Immature natural killer cell (primary cell): ENCODE data around the gene TUBB3. TPM values are rescaled to one million over a fixed set of nuclear protein-coding genes. Genes with fewer than 3 reads are reported as not detected.

ENCODE experiments used
- DNase-seq, 3 donors: peaks; one replicate each; pipeline ENCODE4 v3.0.0; 2022; ENCODE audit warnings: mixed read lengths in 1 of 3
- H3K27ac Mint-ChIP-seq, 6 donors: one replicate each; pipeline ENCODE4 v1.8.0; 2020; ENCODE audit warnings: mixed read lengths in 6 of 6, mild to moderate bottlenecking in 5 of 6, inconsistent platforms in 4 of 6, moderate library complexity in 3 of 6
- H3K27me3 Mint-ChIP-seq, 3 donors: one replicate each; pipeline ENCODE4 v1.8.0; 2020 to 2021; ENCODE audit warnings: low read depth in 3 of 3, mild to moderate bottlenecking in 3 of 3, mixed read lengths in 3 of 3, moderate library complexity in 3 of 3, inconsistent platforms in 1 of 3
- H3K36me3 Mint-ChIP-seq, 3 donors: one replicate each; pipeline ENCODE4 v1.8.0; 2020; ENCODE audit warnings: mixed read lengths in 3 of 3, inconsistent platforms in 2 of 3, mild to moderate bottlenecking in 2 of 3
- H3K4me1 Mint-ChIP-seq, 2 donors: one replicate each; pipeline ENCODE4 v1.8.0; 2020; ENCODE audit warnings: inconsistent platforms in 2 of 2, mild to moderate bottlenecking in 2 of 2, mixed read lengths in 2 of 2, moderate library complexity in 1 of 2
- H3K4me3 Mint-ChIP-seq, 5 donors: one replicate each; pipeline ENCODE4 v1.8.0; 2020; ENCODE audit warnings: mild to moderate bottlenecking in 5 of 5, mixed read lengths in 5 of 5, inconsistent platforms in 3 of 5, moderate library complexity in 3 of 5
- H3K9me3 Mint-ChIP-seq, 6 donors: one replicate each; pipeline ENCODE4 v1.8.0; 2020; ENCODE audit warnings: mild to moderate bottlenecking in 6 of 6, mixed read lengths in 6 of 6, inconsistent platforms in 4 of 6, moderate library complexity in 3 of 6
- polyA plus RNA-seq, 3 donors: library from polyadenylated mRNA; unstranded; fragments of 300-500 nt; fragmentation: Illumina TruSeq; gene quantifications; one replicate each; pipeline ENCODE4 v1.2.3, GENCODE V29; 2021

TUBB3 gene
- polyA plus RNA-seq, 3 donors from 2014 or later = not detected

DNA sequence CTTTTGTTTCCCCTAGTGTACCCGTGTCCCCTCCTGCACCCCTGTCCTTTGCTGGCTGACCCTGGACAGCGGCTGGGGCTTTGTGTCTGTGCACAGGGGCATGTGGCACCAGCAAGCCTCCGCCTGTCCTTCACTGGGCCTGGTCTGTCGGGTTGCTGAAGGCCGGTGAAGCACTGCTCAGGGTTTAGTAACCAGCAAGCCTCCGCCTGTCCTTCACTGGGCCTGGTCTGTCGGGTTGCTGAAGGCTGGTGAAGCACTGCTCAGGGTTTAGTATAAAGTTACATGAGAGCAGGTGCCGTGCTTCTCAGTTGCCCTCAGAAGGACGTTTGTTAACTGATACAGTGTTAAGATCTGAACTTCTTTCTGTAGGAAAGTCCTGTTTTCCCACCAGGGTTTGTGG lies 59.2 kb downstream of the TUBB3 start:
- peaks cover 16 to 41% (median 26%) of the 10 kb centered on the region in 3 donors for H3K36me3 Mint-ChIP-seq
- no peak for DNase-seq
- peaks cover 0 to 2% (median 0%) of the 10 kb centered on the region in 3 donors for H3K27me3 Mint-ChIP-seq
- no peak overlapping the region for H3K4me3 Mint-ChIP-seq
- H3K9me3 Mint-ChIP-seq = no peaks in the 10 kb centered on the region
- no peak overlapping the region for H3K27ac Mint-ChIP-seq
- peaks cover 0 to 3% of the 10 kb centered on the region in 2 donors for H3K4me1 Mint-ChIP-seq

DNA sequence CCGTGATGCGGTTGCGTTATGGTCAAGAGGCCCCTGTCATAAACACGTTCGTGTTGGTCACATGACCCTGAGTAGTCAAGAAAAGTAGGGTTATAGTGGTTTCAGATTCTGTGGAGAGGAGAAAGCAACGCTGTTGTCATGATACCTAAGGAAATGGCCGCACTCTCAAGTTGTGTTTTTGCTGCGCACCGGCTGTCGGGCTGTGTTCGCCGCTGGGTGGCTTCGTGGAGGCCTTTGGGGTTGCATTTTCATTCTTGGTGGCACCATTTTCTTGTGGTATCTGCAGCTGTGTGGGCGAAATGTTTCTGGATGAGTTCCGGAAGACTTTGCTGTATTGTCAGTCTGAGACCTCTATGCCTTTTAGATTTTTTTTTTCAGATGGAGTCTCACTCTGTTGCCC lies 60.4 kb downstream of the TUBB3 start:
- no peaks in the 10 kb centered on the region for H3K4me1 Mint-ChIP-seq
- H3K4me3 Mint-ChIP-seq = no peak overlapping the region
- H3K27ac Mint-ChIP-seq = no peak overlapping the region
- peaks cover 0 to 2% (median 0%) of the 10 kb centered on the region in 3 donors for H3K27me3 Mint-ChIP-seq
- H3K9me3 Mint-ChIP-seq = no peaks in the 10 kb centered on the region
- peaks cover 16 to 43% (median 26%) of the 10 kb centered on the region in 3 donors for H3K36me3 Mint-ChIP-seq
- no peak for DNase-seq

DNA sequence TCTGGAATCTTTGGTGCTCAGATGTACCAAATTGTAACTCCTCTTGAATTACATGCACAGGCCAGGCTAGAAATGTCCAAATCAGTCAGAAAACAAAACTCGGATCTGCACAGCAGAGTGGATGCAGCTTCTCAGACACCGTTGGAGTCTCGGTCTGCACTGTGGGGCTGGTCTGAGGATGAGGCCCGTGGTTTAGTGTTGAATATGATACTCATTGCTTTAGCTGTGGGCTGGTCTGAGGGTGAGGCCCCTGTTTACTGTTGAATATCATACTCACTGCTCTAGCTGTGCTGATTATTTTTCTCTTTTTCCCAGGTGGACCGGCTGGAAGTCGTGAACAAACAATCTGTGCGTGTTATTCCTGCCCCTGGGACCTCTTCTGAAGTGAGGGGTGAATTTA lies 61.1 kb downstream of the TUBB3 start:
- no peak for DNase-seq
- Mint-ChIP-seq H3K36me3 (peaks cover 16 to 41% (median 23%) of the 10 kb centered on the region in 3 donors), H3K27me3 (peaks cover 0 to 2% (median 0%) of the 10 kb centered on the region in 3 donors)

DNA sequence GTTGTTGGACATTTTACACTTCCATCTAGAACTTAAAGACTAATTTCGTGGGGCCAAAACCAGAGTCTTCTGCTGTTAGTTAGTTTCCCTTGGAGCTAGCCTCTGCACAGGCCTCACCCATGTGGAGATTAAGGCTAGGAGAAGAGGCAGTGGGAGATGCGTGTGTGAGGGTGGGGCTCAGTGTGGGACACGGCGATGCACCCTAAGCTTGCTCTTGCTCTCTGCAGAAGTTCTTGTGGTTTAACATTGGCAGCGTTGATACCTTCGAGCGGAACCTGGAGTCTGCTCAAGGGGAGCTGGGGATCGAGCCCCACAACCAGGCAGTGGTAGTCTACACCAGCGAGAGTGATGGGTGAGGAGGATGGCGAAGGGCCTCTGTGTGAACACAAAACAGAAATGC lies 62.1 kb downstream of the TUBB3 start:
- H3K4me3 Mint-ChIP-seq = no peak overlapping the region
- no peaks in the 10 kb centered on the region for H3K4me1 Mint-ChIP-seq
- DNase-seq = no peak
- H3K27me3 Mint-ChIP-seq = peaks cover 0 to under 1% (median 0%) of the 10 kb centered on the region in 3 donors
- no peaks in the 10 kb centered on the region for H3K9me3 Mint-ChIP-seq
- H3K27ac Mint-ChIP-seq = no peak overlapping the region
- H3K36me3 Mint-ChIP-seq = peaks cover 16 to 37% (median 23%) of the 10 kb centered on the region in 3 donors

More for the DNA sequence above, 61.1 kb downstream of the TUBB3 start:
- Mint-ChIP-seq H3K4me1 (no peaks in the 10 kb centered on the region), H3K27ac (no peak overlapping the region), H3K4me3 (no peak overlapping the region), H3K9me3 (no peaks in the 10 kb centered on the region)

Other genes starting within 250 kb of the TUBB3 start
- 10 to 100 TPM; 28.0 to 42.7 (median 35.2) TPM for gene CDK10, start 236.7 kb upstream of the TUBB3 start, polyA plus RNA-seq
- 10 to 100 TPM in 2 of 3 donors, 1 to 10 TPM in 1; 4.7 to 14.5 (median 13.4) TPM for gene SPATA2L, start 221.6 kb upstream of the TUBB3 start, polyA plus RNA-seq
- 1 to 10 TPM in 1 of 3 donors, under 1 TPM in 2; 0.65 to 1.3 (median 0.96) TPM for gene VPS9D1, start 202.4 kb upstream of the TUBB3 start, polyA plus RNA-seq
- gene ZNF276, start 201.8 kb upstream of the TUBB3 start, polyA plus RNA-seq = 10 to 100 TPM; 20.6 to 91.6 (median 30.0) TPM
- gene FANCA, start 106.7 kb upstream of the TUBB3 start, polyA plus RNA-seq = 10 to 100 TPM in 2 of 3 donors, 1 to 10 TPM in 1; 8.7 to 21.6 (median 10.9) TPM
- 1 to 10 TPM; 1.0 to 1.3 (median 1.3) TPM for gene SPIRE2, start 94.9 kb upstream of the TUBB3 start, polyA plus RNA-seq
- gene TCF25, start 49.8 kb upstream of the TUBB3 start, polyA plus RNA-seq = 100 to 1,000 TPM in 2 of 3 donors, 10 to 100 TPM in 1; 98.1 to 249 (median 131) TPM
- gene MC1R, start 4.5 kb upstream of the TUBB3 start, polyA plus RNA-seq = 1 to 10 TPM in 1 of 3 donors, under 1 TPM in 1, not detected in 1; 0.34 to 1.1 TPM
- gene DEF8, start 25.4 kb downstream of the TUBB3 start, polyA plus RNA-seq = 10 to 100 TPM; 29.6 to 45.7 (median 31.6) TPM
- gene DBNDD1, start 96.1 kb downstream of the TUBB3 start, polyA plus RNA-seq = not detected
- gene PRDM7, start 154.0 kb downstream of the TUBB3 start, polyA plus RNA-seq = not detected